SIG-M5 (cell line): ENCODE results near the gene NTN5.
"Not testable (repeated sequence)": the region's sequence is repeated elsewhere in the genome, so short reads cannot be mapped to it uniquely, and the experiment has no call there.

Experiments
- DNase-seq: peaks from one replicate; lab custom pipeline; 2025; lab: John Stamatoyannopoulos, UW

NTN5 gene

GRCh38 chr19:48672994-48673393, at the start of gene NTN5:
Gene NTN5 (minus strand): TSS chr19:48673017. CDS start chr19:48670986, 2,031 bp downstream.
- DNase-seq: no peak

DNA sequence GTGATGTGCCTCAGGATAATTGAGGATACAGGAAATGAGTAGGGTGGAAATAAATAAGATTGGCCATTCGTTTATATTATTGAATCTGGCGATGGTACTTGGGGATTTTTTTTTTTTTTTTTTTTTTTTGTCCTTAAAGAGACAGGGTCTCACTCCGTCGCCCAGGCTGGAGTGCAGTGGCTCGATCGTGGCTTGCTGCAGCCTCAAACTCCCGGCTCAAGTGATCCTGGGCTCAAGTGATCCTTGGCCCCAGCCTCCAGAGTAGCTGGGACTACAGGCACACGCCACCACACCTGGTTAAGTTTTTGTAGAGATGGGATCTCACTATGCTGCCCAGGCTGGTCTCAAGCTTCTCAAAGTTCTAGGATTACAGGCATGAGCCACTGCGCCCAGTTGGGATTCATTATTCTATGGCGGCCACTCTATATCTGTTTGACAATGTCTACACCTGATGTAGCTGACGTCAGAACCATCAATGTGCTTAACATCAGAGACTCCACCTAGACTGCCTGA, 49.4 kb upstream of the NTN5 start:
- DNase-seq: no peak

DNA sequence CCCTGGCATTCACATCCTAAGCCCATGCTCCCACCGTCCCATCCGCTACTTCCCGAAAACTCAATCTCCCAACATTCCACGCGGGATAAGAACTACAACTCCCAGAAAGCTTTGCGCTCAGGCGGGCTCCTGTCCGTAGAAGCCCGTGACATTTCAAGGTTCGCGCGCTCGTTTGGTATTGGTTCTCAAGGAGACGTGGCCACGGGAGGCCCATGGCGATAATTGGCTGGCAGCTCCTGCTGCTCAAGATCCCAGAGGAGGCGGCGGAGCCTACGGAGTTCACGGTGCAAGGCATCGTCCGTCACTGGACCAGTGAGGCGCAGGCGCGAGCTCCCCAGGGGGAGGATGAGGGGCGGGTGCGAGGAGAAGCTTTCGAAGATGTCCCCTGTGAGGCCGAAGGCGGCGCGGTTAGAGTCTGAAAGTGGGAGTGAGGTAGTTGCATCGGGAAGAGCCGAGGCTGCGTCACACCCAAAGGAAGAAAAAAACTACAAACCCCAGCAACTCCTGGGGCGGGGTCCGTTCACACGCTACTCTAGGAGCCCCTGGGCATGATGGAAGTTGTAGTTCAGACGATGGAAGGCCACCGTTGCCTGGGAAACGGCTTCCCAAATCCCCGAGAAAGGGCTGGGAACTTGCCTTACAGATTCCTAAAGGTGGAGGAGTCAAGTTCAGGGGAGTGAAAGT, 47.9 kb upstream of the NTN5 start:
- peak; percentile 68 for DNase-seq

DNA sequence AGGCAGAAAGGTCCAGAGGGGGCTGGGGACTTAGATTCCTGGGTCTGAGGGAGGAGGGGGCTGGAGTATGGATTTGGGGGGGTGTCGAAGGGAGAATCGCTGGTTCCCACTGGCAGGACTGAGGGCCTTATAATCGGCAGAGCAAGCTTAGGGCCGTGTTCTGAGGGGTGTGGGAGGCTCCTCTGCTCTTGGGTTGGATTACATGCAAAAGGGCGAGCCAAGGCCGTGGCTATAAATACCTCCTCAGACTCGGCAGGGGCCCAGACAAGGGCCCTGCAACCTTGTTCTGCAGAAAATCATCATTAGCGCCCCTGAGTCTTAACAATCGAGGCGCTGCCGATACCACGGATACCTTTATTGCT, 47.4 kb upstream of the NTN5 start:
- DNase-seq: no peak

DNA sequence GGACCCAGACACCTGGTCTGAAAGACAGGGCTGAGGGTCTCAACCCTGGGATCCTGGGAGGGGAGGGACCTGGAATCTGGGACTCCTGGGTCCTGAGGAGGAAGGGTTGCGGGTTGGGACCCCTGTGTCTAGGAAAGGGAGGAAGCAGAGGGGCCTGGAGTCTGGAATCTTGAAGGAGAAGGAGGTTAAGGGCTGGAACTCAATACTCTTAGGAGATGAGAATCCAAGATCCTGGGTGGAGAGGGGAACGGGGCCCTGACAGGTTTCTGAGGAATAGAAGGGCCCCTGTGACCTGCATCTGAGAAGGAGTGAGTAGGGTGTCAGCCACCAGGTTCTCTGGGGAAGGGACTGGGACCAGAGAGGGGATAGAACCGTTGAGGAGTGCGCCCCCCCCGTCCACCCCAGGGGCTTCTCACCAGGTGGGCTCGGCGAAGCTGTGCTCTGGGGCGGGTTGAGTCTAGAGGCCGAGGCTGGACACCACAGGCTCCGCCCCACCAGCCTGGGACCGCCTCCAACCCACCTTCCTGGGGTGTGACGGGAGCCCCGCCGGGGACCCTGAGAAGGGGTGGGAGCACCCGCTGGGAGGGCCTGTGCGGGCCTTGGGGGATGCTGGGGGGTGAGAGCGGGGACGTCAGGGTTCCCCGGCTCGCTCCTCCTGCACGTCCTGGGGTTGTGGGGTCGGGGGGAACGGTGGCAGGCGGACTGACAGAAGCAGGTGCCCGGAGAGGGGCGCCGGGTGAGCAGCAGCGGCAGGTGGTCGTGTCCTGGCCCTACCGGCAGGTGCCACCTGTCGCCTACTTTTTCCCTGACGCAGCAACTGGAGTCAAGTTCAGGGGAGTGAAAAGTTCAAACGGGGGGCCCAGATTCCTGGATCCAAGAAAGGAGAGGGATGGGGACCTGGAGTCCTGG, 46.7 kb upstream of the NTN5 start, which contains the start of gene MAMSTR:
MAMSTR (minus strand) TSS at position 463 of the 909 bp plus-strand sequence. CDS start 694 bp downstream, outside the sequence.
- DNase-seq: no peak

GRCh38 chr19:48718711-48719231, 46.0 kb upstream of the NTN5 start:
- DNase-seq: no peak

DNA sequence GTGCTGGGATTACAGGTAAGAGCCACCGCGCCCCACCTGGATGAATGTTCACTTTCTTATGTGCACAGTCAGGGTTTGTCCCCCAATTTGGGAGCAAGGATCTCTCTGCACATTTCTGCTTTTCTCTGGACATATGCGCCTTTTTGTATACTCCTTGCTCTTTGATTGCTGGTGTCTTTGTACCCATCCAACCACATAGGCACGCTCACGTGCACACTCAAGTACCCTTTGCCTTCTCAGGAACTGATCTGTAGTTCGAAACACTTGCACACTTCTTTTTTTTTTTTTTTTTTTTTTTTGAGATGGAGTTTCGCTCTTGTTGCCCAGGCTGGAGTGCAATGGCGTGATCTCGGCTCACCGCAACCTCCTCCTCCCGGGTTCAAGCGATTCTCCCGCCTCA, 45.3 kb upstream of the NTN5 start:
- not testable (repeated sequence) for DNase-seq

- DNase-seq: no peak
Measured at GRCh38 chr19:48716562-48717291, 43.9 kb upstream of the NTN5 start.

GRCh38 chr19:48715681-48716171, 42.9 kb upstream of the NTN5 start:
- no peak for DNase-seq

- DNase-seq: no peak
Measured at GRCh38 chr19:48714759-48715675, 42.2 kb upstream of the NTN5 start.

- DNase-seq: peak; percentile 98
Measured at GRCh38 chr19:48713864-48714755, 41.3 kb upstream of the NTN5 start.

- no peak for DNase-seq
Measured at GRCh38 chr19:48713041-48713863, 40.4 kb upstream of the NTN5 start.

DNA sequence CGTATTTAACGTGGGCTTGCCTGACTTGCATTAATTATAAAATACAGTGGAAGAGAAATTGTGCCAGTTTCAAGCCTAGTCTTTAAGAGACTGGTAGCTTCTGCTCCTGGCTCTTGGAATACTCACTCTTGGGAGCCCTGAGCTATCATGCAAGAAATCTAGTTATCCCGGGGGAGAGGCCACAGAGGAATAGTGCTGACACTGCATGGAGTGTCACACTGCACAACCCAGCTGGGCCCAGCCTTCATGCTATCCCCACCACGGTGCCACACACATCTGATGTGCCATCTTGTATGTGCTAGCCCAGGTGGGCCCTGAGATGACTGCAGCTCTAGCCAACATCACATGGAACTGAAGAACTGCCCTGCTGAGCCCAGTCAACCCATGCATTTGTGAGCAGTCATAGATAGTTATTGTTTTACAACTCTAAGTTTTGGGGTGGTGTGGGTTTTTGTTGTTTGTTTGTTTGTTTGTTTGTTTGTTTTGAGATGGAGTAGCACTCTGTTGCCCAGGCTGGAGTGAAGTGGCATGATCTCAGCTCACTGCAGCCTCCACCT, 38.4 kb upstream of the NTN5 start:
- DNase-seq: no peak

- DNase-seq: no peak
Measured at GRCh38 chr19:48708471-48708870, 35.7 kb upstream of the NTN5 start.

DNA sequence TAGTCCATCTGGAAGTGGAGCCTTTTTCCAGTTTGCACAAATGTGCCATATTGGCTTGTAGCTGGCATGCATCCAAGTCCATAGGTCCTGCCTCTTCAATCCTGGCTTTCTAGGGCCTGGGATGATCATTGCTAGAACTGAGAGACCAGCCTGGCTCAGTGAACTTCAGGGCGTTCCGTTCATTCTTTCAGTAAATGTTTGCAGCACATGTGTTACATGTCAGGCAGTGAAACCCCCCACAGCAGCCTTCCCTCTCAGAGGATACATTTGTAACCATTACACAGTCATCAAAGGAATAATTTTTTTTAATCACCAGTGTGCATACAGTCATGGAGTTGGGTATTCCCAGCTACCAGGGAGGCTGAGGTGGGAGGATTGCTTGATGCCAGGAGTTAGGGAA, 32.6 kb upstream of the NTN5 start:
- DNase-seq: no peak

- no peak for DNase-seq
Measured at GRCh38 chr19:48703316-48703715, 30.5 kb upstream of the NTN5 start.

- DNase-seq: no peak
Measured at GRCh38 chr19:48702701-48703100, 29.9 kb upstream of the NTN5 start.

GRCh38 chr19:48698046-48698445, 25.2 kb upstream of the NTN5 start:
- DNase-seq: no peak
